HT-29 (cell line): ENCODE measurements around the gene LGR6. TPM values are rescaled to one million over a fixed set of nuclear protein-coding genes. Genes with fewer than 3 reads are reported as not detected.
A peak's percentile ranks its signal among the peaks of the same experiment; 100 is the strongest.
"Not testable (repeated sequence)": the region's sequence is repeated elsewhere in the genome, so short reads cannot be mapped to it uniquely, and the experiment has no call there.

Experiments used
- DNase-seq: peaks from one replicate; pipeline ENCODE4 v3.0.0-alpha.2; 2015; ENCODE audit warnings: low spot score
- total RNA-seq: library from RNA; depleted of rRNA; stranded (reverse); fragments of >200 nt; shearing (Covaris generic); gene quantifications from 2 replicates; pipeline ENCODE4 v1.2.3, GENCODE V29; 2014

LGR6 gene
- total RNA-seq, 1 experiment from 2014 or later = 0.18 TPM

DNA sequence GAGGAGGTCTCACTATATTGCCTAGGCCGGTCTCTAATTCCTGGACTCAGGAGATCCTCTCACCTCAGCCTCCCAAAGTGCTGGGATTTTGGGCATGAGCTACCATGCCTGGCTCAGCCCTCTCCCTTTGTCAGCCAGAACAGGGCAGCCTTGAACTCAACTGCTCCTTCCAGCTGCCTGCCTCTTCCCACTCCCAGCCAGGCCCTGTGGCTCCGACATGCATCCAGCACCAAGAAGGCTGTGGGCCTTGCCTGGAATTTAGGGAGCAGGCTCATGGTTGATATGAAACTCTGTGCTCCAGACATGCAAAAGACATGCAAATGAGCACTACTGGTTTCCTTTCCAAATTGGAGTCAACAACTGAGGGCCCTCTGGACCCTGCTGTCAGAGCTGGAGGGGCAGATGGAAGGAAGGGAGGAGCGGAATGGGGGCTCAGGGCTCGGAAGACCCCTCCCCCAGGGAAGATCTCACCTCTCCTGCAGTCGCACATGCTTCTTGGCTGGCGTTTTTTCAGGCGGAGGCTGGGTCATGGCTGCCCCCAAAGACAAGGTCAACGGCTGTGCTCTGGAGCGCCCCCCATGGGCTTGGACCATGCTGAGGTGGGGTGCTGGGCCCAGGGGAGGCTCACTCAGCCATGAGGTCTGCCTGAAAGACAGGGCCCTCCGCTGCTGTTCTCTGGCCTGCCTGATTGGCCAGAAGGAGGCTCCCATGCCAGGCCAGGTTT is 34.6 kb upstream of the LGR6 start:
- DNase-seq = no peak

DNA sequence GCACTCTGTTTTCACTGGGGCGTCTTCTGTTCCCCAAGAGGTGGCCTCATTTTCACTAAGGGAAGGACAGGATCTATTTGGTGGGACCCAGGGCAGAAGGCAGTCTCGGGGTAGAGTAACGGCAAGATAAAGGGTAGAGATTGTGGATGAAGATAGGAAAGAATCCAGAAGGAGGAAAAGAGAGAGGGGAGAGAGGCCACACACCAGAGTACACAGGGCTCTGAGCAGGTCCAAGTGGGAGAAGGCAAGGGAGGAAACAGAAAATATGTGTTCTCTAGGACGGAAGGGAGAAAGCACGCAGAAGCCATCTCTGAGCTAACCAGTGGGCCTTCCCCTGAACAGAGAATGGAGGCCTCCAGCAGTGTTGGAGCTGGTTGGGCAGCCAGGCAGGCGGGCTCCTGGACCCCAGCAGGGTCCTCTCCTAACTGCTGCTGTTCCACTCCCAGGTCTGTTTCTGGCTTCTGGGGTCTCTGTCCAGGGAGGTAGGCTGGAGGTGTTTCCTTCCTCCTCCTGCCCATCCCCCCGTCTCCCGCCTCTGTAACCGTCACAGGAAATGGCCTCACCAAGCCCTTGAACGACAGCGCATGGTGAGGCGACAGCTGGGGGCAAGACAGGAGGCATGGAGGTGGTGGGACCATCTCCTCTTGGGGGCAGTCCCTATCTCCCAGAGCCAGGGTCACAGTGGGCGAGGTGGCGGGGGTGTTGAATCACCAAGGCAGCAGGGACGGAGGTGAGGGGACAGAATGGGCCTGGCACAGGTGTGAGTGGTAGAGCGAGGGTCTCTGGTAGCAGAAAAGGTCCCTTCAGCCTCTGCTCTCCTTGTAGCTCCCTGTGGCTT is 33.8 kb upstream of the LGR6 start:
- DNase-seq = no peak

DNA sequence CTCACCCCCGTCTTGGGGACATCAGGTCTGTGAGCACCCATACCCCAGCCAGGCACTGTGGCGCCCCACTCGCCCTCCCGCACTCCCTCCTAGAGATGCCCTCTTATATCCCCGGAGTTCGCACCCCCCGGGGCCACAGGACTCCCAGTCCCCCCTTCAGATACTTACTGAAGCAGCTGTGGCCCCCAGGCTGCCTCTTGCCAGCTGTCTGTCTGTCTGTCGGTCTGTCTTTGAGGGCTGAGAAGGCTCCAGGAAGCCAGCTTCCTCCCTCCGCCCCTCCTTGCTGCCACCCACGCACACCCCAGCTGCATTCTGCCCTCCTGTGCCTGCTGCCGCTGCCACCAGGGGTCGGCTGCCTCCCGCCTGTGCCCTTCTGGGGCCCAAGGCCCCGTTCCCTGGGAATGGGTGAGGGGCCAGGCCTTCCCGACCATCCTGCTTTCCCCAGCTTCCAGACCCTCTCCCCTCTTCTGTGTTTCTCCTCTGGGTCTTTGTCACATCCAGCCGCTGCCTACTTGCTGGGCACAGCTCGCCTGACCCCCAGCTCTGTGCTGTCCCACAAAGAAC is 33.1 kb upstream of the LGR6 start, which contains the start of gene PTPN7:
Gene PTPN7 (minus strand): TSS at position 226 of the 564 bp plus-strand sequence. CDS start 1,200 bp downstream, outside the sequence.
- peak; percentile 53 for DNase-seq

DNA sequence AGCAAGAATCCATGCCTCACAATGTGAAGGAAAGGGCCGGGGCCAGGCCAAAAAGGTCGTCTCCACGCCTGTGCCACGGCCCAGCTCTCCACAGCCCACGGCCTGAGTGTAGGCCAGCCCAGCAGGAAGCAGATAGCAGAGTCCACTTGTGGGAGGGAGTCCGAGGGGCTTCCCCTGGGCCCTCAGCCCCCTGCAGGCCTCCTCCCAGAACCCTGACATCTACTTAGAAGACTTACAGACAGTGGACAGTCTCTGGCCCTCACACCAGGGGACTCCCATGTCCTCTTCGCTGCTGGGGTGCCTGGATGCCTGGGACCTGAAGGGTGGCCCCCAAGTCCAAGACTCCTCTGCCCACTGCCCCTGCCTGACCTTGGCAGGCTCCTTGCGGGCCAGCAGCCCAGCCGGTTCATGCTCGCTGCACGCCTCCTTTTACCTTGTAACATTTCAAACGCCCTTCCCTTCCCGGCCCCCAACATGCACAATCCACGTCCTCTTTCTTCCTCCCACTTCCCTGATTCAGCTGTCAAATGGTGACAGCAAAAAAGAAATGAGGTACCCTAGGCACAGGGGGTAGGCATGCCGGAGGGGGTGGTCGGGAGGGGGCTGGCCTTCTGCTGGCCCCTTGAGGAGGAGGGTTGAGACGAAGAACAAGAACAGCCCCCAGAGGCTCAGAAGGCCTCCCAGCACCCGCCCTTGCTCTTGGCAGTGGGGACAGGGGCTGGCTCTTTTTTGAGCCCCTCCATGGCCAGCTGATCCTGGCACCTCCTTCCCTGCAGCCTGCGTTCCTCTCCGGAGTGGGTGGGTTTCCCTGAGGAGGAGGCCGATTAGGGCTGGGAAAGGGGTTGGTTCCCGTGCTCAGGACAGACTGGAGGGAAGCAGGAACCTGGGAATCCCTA is 32.2 kb upstream of the LGR6 start:
- no peak for DNase-seq

DNA sequence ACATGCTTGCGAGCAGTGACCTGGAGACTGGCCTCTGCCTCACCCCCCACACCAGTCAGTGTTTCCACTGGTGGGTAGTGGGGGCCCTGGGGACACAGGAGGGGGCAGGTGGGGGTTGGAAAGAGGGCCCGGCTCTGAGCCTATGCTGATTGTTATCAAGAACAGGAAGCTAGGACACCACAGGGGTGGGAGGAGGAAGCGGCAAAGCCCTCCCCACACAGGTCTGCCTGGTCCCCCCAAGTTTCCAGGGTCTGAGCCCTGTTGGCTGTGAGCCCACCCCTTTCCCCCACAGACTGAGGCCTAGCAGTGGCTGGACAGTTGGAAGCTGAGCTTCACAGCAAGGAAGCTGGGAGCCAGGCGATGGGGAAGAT is 31.6 kb upstream of the LGR6 start:
- no peak for DNase-seq

DNA sequence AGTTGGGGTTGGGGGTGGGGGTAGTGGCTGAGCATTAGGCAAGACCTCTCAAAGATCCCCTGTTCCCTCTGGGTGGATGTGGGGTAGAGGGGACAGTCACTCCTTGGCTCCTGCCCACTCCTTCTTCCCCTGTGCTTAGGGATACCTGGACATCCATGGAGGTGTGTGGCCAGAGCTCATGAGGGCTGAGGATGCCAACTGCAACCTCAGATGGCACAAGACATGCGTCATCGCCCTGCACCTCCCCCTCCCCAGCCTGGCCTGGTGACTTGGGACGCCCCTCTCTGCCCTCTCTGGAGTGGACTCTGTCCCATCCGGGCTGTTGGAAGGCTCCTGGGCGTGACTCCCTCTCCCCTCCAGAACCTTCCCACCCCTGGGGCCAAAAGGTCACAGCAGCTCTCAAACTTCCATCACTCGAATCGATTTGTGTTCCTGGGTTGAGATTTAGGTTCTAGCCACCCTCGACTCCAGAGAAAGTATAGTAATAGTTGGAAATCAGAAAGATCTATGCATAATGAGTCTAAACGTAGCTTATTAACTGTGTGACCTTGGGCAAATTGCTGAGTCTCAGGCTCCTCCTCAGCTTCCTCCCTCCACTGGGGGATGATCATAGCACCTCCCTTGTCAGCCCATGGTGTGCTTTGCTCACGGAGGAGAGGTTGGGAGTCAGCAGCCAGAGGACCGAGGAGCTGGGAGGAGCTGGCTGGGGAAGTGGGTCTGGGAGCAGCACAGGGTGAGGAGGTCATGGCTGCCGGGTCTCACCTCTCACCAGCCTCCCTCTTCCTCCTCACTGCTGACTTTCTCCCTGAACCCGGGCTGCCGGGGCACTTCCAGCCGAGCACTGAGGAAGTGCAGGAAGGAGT is 30.9 kb upstream of the LGR6 start:
- no peak for DNase-seq

DNA sequence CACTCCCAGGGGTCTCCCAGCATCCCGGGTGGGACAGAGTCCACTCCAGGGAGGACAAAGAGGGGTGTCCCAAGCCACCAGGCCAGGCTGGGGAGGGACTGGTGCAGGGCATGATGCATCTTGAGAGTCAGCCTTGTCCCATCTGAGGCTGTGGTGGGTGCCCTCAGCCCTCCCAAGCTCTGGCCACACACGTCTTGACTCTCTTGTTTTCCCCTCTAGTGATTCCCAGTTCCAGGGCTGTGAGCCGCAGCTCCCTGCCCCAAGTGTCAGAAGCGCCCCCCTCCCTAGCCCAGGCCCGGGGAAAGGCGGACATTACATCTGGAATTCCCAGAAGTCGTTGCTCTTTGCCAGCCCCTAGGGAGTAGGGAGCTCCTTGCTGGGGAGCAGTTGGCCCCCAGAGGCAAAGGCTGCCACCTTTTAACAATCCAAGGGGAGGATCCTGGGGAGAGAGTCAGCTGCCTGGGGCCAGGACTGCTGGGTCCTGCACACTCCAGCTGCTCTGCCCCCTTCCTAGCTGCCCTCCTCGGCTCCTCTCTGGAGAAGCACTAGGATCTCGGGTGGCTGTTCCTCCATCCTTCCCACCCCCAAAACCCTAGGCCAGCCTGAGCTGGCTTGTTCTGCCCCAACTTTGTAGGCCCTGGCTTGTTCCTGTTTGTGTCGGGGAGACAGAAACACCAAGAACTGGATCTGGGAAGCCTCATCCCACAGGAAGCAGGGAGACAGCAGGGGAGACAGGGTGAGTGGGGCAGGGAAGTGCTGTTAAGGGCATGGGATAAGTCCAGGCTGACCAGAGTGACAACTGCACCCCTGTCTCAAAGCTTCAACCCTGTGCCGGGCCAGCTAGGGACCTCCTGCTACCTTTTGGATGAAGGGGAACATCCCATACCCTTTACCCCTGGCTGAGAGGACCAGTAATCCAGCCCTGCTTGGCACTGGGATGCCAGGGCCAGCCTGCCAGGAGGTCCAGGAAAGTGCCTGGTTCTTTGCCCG is 30.0 kb upstream of the LGR6 start:
- no peak for DNase-seq

DNA sequence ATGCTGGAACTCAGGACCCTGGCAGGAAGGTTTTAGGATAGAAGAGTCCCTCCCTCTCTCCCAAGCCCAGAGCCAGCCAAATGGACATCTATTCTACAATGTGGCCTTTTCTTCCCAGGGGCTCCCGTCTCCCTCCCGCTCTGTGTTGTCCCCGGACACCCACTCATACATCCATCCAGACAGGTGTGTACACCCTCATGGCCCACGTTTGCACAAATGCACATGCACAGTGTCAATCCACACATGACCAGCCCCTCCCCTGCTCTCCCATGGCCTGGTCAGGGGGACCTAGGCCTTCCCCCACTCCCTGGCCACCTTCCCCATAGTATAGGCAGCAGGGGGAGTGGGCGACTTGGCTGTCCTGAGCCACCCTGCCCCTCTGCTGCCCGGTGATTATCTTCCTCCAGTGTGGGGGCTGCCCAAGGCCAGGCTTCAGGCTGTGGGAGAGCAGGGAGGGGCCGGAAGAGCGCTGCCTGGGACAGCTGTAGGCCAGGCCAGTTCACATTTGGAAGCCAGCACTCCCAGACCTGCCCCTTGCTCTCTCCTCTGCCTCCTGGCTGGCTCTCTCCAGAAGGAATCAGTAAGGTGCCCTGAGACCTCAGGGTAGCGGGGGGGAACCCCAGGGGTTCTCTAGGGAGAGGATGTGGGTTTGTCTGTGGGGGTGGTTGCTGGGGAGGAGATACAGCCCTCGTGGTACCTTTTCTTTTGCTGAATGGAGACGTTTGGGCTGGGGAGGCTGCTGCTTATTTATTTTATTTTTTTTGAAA is 29.1 kb upstream of the LGR6 start:
- DNase-seq = no peak

DNA sequence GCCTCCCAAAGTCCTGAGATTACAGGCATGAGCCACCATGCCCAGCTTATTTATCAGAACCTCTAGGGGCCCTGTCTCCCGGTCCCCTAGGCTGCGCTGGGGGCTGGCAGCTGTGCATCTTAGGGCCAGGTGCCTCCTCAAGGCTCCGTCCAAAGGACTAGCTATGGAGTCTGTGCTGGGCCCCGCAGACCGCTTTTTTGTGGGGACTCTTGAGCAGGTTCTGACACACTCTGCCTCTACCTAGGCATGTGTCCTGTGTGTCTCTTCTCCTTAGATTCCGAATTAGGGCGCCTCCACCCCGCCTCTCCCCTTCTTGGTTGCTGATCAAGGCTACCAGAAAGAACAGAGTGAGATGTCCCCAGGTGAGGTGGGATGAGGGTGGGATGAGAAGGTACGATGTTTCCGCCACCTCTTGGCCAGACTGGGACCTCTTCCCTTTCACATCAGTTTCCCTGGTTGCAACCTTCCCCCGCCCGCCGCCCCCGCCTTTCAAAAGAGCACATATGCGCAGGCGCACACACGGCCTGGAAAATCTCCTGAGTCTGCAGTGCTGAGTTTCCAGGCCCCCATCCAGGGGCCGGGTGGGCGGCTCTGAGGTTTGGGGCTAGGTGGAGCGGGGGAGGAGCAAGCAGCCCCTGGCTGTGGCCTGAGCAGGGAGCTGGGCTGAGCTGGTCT is 28.2 kb upstream of the LGR6 start:
- DNase-seq = no peak

DNA sequence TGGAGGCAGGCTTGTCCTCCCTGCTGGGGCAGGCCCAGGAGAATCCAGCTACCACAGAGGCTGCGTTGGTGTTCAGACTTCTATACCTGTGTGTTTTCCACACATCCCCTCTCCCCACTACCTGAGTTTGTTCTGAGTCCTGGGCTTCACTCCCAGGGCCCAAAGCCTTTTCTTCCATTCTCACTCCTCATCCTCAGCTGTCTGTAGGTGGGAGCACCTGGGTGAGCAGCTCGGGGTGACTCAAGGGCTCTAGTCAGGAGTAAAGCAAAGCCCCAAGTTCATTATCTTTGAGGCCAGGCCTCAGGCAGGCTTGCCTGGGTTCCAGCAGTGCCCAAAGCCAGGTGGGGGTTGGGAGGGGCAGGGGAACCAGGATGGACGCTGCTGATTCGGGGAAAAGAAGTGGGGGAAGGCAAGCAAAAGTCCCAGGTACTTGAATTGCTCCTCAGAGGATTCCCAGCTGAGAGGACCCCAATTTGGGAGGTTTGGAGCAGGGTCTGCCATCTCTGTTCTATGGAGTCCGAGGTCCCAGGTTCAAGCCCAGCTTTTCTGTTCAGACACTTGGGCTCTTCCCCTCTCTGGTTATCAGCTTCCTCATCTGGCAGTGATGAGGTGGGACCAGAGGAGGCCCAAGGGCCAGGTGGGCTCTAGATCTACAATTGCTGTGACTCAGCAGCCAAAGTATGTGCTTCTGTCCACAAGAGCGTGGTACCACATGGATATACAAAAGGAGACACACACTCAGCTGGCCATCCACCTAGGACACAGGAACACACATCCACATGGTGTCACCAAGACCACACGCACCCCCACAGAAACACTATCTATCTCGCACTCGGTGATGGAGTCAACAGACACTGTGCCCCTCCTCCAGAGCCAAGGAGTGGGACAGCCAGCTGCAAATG is 27.4 kb upstream of the LGR6 start:
- no peak for DNase-seq

DNA sequence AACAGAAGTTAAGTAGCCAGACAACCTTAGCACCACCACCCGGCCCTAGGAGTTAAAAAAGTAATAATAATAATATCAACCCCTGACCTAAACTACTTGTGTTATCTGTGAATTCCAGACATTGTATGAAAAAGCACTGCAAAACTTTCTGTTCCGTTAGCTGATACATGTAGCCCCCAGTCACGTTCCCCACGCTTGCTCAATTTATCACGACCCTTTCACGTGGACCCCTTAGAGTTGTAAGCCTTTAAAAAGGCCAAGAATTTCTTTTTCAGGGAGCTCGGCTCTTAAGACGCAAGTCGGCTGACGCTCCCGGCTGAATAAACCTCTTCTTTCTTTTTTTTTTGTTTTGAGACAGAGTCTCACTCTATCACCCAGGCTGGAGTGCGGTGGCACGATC is 26.5 kb upstream of the LGR6 start:
- not testable (repeated sequence) for DNase-seq

DNA sequence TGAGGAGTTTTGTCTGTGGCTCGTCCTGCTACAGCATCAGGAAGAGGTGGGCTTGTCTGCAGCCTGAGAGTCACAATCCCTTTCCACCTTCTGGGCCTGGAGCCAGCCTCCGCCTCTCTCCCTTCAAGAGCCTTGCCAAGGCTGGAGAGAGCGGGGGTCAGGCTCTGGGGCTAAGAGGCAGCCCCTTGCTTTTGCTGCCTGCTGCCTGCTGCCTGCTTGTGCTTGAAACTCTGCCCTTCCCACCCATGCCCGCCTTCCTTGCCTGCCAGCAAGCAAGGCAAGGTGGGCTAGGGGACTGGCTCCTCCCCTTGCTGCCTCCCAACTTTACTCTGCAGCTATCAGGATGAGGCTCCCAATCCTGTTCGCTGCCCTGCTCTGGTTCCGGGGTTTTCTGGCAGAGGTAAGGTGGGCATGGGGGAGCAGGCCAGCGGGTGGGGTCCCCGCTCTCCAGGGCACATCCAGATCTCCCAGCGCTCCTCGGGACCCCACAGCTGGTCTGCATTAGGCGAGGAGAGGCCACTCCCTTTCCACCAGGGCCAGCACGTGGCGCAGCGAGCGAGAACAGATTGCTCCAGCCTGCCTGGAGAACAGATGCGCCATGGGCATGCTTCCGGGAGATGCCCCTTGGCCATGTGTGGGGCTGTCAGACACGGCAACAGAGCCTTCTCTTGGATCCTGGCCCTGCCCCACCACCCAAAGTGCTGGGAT is 25.7 kb upstream of the LGR6 start:
- no peak for DNase-seq

DNA sequence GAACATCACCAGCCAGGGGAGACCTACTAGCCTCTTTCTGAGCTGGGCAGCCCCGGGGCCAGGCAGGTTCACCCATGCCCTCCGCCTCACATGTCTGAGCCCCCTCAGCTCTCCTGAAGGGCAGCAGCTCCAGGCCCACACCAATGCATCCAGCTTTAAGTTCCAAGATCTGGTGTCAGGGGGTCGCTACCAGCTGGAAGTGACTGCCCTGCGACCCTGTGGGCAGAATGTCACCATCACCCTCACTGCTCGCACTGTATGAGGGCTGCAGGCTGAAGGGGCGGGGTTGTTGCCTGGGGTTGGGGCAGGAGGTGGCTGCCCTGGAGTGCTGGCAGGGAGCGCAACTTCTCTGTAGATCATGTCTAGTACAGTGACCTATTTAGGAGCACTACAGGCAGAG is 24.7 kb upstream of the LGR6 start:
- no peak for DNase-seq

DNA sequence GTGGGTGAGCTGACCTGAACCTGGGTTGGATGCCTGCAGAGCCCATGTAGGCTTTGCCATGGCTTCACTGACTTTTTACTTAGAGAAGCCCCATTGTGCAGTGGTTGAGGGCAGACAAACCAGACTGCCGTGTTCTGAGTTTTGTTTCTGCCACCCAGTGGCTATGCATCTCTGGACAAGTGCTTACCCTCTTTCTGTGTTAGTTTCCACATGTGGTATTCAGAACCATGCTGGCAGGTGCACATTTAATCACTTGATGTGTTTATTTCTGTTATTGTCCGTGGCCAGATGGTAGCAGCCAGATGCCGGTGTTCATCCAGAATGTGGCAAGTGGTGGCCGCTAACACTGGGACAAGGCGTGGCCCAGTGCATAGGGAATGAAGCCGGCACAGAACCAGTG is 22.9 kb upstream of the LGR6 start:
- no peak for DNase-seq

DNA sequence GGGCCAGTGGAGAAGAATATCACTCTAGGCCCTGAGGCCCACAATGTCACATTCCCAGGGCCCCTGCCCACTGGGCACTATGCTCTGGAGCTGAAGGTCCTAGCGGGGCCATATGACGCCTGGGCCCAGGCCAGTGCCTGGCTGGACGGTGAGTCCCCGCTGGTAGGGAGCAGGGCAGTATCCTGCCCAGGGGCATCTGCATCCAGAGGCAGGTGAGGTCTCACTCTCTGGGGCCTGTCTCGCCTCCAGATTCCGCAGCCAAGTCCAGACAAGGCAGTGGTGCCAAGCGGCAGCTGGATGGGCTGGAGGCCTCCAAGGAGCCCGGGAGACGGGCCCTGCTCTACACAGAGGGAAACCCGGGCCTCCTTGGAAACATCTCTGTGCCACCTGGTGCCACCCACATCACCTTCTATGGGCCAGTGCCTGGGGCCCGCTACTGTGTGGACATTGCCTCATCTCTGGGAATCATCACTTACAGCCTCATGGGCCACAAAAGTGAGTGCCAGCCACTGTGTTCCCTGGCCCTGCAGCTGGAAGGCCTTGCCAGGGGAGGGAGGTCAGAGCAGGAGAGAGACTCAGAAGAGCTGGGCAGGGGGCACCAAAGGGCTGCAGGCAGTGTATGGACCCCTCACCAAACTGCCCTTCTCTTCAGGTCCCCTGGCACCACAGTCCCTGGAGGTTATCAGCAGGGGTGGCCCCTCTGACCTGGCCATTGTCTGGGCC is 22.1 kb upstream of the LGR6 start:
- no peak for DNase-seq

DNA sequence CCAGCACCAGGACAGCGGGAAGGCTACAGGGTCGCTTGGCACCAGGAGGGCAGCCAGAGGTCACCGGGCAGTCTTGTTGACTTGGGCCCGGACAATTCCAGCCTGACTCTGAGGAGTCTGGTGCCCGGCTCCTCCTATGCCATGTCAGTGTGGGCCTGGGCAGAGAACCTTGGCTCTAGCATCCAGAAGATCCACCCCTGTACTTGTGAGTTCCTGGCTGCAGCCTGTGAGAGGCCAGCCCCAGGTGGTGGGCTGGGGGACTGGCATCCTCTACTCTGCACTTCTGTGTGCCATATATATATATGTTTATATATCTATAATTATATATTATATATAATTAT is 21.6 kb upstream of the LGR6 start:
- DNase-seq = no peak
